Right ventricle myocardium superior (tissue), 1 donor: ENCODE results near the gene NLRC5. TPM values are rescaled to one million over a fixed set of nuclear protein-coding genes. Genes with fewer than 3 reads are reported as not detected.

Experiments
- ATAC-seq: fragments of 200-7000 bp; cut with Tn5 transposase; one replicate; pipeline ENCODE4 v1.9.1; 2020; ENCODE audit warnings: mild to moderate bottlenecking; ENCODE audit not compliant: poor library complexity
- DNase-seq: peaks from one replicate; pipeline ENCODE4 v3.0.0-alpha.2; 2020
- intact Hi-C: fragments of 100-400 bp; cut with DNase I; formaldehyde crosslinking; loops from one replicate; pipeline ENCODE4 v1.11.2; 2022
- long read RNA-seq: library from polyadenylated mRNA; unstranded; transcript quantifications from one replicate; pipeline ENCODE4 v2.0.0, GENCODE V29; 2021
- total RNA-seq: library from RNA; stranded (reverse); fragmentation: NEBNext Ultra II Directional; extraction: Animal tissue kit (Norgen Biotek cat#: 25700); gene quantifications from one replicate; pipeline ENCODE4 v1.2.1, GENCODE V29; 2021
- donor health status: DM: no; HTN: yes; CAD: no; lungs with severe emphysema.

Gene NLRC5
- 9.9 TPM for total RNA-seq
- long read RNA-seq, partial matches to known transcripts: 1 of 6 reads
- long read RNA-seq, other reads (novel, unspliced or antisense): 4 of 6 reads

DNA sequence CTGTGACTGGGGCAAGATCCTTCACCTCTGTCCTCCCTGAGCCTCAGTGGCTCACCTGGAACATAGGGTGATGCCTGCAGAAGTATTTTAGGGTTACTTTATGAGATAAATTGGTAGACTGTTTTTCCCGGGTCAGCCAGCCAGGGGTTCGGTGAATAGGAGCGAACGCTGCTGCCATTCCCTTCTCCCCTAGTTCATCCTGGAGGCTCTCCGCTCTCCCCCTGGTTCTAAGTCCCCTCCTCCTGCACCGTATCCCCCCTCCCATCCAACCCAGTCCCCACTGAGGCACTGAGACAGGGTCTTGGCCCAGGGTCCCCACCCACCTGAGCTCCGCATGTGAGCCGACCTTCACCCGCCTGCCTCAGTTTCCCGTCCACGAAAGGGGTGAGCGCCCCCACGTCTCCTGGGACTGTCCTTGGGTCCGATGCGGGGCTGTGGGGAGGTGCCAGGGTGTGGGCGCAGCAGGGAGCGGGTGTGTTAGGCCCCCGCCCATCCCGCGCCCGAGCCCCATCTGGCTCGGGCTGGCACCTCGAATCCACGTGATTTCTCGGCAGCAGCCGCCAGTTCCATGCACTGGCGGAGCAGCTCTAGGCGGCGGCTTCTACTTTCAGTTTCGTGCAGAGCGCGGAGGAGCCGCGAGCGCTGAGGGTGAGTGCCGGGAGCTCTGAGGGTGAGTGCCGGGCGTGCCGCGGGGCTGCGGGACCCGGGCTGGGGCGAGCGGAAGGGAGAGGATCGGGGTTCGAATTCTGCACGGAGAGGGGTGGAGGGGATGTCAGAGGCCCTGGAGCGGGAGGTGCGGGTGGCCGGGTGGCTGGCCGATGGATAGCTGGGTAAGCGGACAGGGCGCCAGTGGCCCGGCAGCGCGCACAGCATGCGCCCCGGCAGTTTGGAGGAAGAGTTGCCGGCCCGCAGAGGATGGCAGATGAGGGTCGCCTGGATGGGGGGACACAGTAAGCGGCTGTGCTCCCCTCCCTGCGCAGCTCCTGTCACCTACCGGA lies at the start of gene NLRC5:
TSS of gene NLRC5 (plus strand) at position 610 of the 998 bp plus-strand sequence. CDS start 31,156 bp downstream, outside the sequence.
- intact Hi-C loops: no loop called here

GRCh38 chr16:56939801-56940200 lies 49.6 kb upstream of the NLRC5 start:
- ATAC-seq (no peak), DNase-seq (no peak)
- intact Hi-C loops: no loop called here

More for the DNA sequence above, at the start of gene NLRC5:
- ATAC-seq: peak; percentile 95
- DNase-seq: peak; percentile 93

GRCh38 chr16:56941092-56941491 lies 48.3 kb upstream of the NLRC5 start:
- no peak for ATAC-seq
- no peak for DNase-seq
- intact Hi-C loops: no loop called here

DNA sequence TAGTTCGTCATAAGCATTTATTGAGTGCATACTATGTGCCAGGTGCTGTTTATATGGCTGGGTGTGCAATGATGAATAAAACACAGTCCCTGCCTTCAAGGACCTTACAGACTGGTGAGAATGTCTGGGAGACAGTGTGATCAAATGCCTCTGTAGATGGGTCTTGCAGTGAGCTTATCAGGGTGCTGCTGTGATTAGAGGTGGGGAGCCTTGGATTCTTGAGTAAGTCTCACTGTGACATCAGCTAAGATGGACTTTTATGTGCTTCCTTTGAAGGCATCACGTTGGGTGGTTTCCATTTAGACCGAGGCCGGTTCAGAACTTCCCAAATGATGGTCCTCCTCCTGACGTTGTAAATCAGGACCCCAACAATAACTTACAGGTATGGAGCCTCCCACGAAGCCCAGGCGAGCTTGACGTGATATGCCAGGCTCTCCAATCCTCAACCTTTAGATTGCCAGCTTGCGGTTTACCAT lies 47.5 kb upstream of the NLRC5 start:
- no peak for ATAC-seq
- intact Hi-C loops: no loop called here
- no peak for DNase-seq

DNA sequence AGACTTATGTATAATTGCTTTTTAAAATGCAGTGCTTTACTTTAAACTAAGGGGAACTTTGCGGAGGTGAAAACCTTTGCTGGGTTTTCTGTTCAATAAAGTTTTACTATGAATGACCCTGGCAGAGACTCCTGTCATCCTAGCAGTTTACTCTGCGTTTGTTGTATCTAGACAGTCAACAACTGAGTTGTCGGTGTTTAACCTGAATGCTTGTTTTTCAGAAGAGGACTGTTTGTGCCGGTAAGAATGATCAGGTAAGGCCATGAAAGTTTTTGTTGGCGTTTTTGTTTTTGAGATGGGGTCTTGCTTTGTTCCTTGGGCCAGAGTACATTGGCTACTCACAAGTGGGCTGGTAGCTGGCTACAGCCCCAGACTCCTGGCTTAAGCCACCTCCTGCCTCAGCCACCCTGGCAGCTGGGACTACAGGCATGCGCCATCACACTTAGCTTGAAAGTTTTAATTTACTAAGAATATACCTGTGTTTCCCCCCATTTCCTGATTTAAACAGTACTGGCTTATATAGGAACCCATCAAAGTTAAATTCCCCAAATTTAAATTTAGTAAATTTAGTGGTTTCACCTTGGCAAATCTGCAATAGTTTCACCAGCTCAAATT lies 45.5 kb upstream of the NLRC5 start:
- intact Hi-C loops: no loop called here
- no peak for ATAC-seq
- DNase-seq: no peak

- intact Hi-C loops: no loop called here
- no peak for ATAC-seq
Observed at GRCh38 chr16:56944954-56945839, 44.2 kb upstream of the NLRC5 start.

GRCh38 chr16:56945847-56946527 lies 43.4 kb upstream of the NLRC5 start:
- DNase-seq (no peak), ATAC-seq (no peak)
- intact Hi-C loops: no loop called here

More at GRCh38 chr16:56944954-56945839, 44.2 kb upstream of the NLRC5 start:
- no peak for DNase-seq

DNA sequence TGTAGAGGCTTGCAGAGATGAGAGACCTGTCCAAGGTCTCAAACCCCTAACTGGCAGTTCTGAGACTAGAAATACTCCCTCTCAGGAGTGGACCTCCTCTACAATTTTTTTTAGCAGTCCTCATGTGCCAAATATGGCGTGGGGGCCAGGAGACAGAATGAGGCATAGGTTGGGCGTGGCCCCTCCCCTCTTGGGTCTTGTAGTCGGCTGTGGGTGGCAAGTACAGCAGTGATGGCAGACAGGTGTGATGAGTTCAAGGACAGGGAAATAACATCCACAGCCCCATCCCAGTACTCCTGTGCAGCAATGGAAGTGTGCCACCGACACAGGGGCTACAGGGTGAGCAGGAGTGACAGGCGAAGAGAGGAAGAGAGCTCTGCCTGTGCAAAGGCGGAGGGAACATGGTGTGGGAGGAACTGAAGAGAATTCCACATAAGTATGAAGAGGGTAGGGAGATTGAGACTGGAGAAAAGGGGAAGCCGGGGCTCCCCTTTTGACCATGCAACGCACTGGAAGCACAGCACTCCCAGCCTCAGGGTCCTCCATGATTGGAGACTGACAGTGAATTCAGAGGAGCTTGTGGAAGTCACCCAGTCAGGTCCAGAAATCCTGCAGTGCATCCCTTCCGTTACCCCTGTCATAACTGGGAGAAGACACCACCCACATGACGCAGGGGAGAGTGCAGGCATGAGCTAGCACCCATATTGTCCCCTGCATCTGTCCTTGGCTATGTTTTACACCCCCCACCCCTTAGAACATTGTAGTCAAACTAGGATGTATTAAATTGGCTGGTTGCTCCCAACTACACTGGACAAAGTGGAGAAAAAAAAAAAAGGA lies 42.4 kb upstream of the NLRC5 start:
- no peak for ATAC-seq
- no peak for DNase-seq
- intact Hi-C loops: no loop called here

GRCh38 chr16:56947604-56947995 lies 41.8 kb upstream of the NLRC5 start:
- no peak for DNase-seq
- intact Hi-C loops: no loop called here
- ATAC-seq: no peak

DNA sequence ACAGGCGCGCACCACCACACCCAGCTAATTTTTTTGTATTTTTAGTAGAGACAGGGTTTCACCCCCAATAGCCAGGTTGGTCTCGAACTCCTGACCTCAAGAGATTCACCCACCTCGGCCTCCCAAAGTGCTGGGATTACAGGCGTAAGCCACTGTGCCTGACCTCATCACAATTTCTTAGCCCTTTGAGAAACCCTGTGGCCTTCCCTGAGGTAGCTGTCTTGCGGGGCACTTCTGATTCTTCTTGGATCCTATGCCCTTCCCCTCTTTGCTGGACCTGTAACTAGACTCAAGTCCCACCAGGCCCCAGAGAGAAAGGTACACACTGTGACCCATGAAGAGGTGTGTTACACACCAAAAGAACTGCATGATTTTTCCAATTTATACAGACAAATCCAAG lies 41.1 kb upstream of the NLRC5 start:
- DNase-seq (no peak), ATAC-seq (no peak)
- intact Hi-C loops: no loop called here

DNA sequence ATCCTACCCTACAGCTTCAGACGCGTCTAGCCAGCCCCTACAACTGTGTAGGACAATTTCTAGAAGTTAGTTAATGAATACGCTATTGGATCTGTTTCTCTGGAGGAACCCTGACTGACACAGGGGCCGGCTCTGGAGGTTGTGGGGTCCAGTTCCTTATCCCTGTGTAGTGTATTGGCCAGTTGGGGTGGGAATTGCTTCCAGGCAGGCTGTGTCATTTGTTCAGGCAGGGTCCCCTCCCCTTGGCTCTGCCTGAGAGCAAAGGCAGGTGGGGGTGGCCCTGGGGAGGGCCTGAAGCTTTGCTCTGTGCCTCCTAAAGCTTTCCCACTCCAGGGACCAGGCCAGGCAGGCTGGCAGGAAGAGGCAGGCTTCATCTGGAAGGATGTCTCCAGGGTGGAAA lies 39.3 kb upstream of the NLRC5 start:
- DNase-seq: no peak
- intact Hi-C loops: loop anchor here (5.0 kb wide), 1 partner anchor 83 kb away; the partner anchor contains the start of gene SLC12A3
- ATAC-seq: no peak

GRCh38 chr16:56950455-56950854 lies 38.9 kb upstream of the NLRC5 start:
- intact Hi-C loops: loop anchor here (5.0 kb wide), 1 partner anchor 83 kb away; the partner anchor contains the start of gene SLC12A3
- ATAC-seq (no peak), DNase-seq (no peak)

DNA sequence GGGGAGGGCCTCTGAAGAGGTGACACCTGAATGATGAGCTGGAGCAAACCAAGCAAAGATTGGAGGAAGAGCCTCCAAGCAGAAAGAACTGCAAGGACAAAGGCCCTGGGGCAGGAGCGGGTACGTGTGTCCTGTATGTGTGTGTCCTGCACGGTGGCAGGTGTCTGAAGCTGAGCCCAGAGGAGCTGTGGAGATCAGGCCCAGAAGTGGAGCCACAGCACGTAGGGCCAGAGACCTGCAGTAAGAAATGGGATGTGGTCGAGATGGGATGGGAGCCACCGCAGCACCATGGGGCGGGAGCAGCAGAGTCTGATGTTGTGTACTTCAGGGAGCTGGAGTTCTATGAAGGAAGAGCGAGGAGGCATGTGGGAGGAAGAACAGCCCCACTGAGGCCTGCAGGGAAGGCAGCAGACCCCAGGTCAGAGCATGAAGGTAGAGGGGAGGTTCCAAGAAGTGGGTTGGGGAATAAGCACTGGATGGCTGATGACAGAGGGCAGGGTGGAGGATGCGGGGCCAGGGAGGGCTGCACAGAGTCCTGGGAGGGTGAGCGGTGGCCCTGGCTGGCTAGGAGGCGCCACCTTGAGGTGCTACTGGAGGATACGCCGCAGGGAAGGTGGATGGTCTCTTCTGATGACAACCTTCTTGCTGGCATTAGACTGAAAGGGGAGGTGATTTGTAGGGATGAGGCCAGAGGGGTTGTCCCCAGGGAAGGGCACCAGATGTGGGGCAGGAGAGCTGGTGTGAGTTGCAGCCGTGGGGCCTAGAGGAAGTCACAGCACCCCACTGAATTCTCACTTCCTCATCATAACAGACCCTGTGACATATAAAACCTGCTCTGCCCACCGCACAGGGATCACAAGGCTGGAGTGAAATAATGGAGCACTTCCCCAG lies 38.2 kb upstream of the NLRC5 start:
- DNase-seq (no peak), ATAC-seq (peak; percentile 70)
- intact Hi-C loops: loop anchor here (5.0 kb wide), 1 partner anchor 84 kb away; the partner anchor contains the start of gene SLC12A3

DNA sequence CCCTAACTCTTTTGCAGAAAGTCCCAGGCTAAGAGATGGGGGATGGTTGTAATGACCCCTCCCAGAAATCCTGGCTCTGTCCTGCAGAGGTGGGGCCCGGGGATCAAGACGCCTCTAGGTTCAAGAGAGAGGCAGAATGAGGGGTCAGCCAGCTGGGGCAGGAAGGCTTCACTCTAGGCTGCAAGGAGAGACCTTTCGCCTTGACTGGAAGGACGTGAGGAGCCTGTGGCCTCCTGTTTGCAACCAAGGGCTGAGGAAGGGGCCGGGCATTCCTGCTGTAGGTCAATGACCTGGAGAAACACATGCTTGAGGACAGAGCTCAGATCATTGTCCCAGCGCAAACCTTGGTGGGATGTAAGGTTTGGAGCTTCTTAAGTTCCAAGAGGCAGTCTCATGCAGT lies 36.4 kb upstream of the NLRC5 start:
- intact Hi-C loops: loop anchor here (5.0 kb wide), 1 partner anchor 86 kb away; the partner anchor contains the start of gene SLC12A3
- no peak for ATAC-seq
- no peak for DNase-seq

- ATAC-seq (no peak), DNase-seq (no peak)
- intact Hi-C loops: no loop called here
Observed at GRCh38 chr16:56956076-56956475, 33.3 kb upstream of the NLRC5 start.

DNA sequence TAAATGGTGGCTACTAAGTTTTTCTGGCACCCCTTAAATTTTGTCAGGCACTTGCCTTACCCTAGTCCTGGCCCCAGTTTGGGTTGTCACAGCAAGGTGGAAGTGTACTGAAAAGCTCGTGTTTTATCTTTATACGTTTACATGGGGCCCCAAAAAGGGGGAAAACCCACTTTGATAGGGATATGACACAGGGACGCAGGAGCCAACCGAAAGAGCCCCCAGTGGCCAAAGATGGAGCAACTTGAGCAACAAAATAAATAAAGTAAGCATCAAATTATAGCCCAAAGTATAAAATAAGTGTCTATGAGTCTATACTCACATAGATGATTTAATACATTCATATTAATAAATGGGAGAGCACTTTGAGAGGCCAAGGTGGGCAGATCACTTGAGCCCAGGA lies 32.6 kb upstream of the NLRC5 start:
- ATAC-seq (no peak), DNase-seq (no peak)
- intact Hi-C loops: no loop called here
